Measurements from ENCODE around the gene CEBPE.

CEBPE gene

GRCh38 chr14:23118506-23119362, at the start of gene CEBPE:
TSS of gene CEBPE (minus strand) at chr14:23119255. CDS start at chr14:23119091, 164 bp downstream.
- no peak for DNase-seq

- no peak for DNase-seq
These were observed 49.2 kb upstream of the CEBPE start for GRCh38 chr14:23168246-23168645.

GRCh38 chr14:23167116-23167847, 48.2 kb upstream of the CEBPE start:
- DNase-seq: no peak

- no peak for DNase-seq
These were observed 45.9 kb upstream of the CEBPE start for GRCh38 chr14:23164949-23165348.

GRCh38 chr14:23164250-23164649, 45.2 kb upstream of the CEBPE start:
- no peak for DNase-seq

- DNase-seq: no peak
These were observed 44.8 kb upstream of the CEBPE start for GRCh38 chr14:23163830-23164229.

GRCh38 chr14:23162800-23163199, 43.7 kb upstream of the CEBPE start:
- DNase-seq: no peak

GRCh38 chr14:23162005-23162404, 43.0 kb upstream of the CEBPE start:
- no peak for DNase-seq

GRCh38 chr14:23160924-23161522, 42.0 kb upstream of the CEBPE start:
- DNase-seq: peak in 1 of 2 donors; percentile 63

- no peak for DNase-seq
These were observed 40.5 kb upstream of the CEBPE start for GRCh38 chr14:23159532-23159931.

GRCh38 chr14:23158779-23159178, 39.7 kb upstream of the CEBPE start:
- no peak for DNase-seq

- no peak for DNase-seq
These were observed 36.0 kb upstream of the CEBPE start for GRCh38 chr14:23154964-23155587.

GRCh38 chr14:23153851-23154796, 35.1 kb upstream of the CEBPE start:
- DNase-seq: no peak

GRCh38 chr14:23151342-23151741, 32.3 kb upstream of the CEBPE start:
- DNase-seq: no peak

- no peak for DNase-seq
These were observed 30.7 kb upstream of the CEBPE start for GRCh38 chr14:23149745-23150144.

- DNase-seq: no peak
These were observed 29.7 kb upstream of the CEBPE start for GRCh38 chr14:23148591-23149249.

- DNase-seq: no peak
These were observed 28.6 kb upstream of the CEBPE start for GRCh38 chr14:23147676-23148075.

- DNase-seq: no peak
These were observed 27.9 kb upstream of the CEBPE start for GRCh38 chr14:23146980-23147379.

- no peak for DNase-seq
These were observed 27.4 kb upstream of the CEBPE start for GRCh38 chr14:23146351-23146910.

GRCh38 chr14:23145794-23146350, 26.8 kb upstream of the CEBPE start:
- DNase-seq: no peak

GRCh38 chr14:23143911-23144310, 24.9 kb upstream of the CEBPE start:
- no peak for DNase-seq

All from CD4-positive, alpha-beta T cell treated with Interleukin-4 for 1 hour (primary cell).